RWPE2 (cell line): ENCODE data around the gene SHFL.

Experiments used
- ATAC-seq: fragments of 200-7000 bp; cut with Tn5 transposase; 3 replicates; pipeline ENCODE4 v1.9.1; 2021; ENCODE audit warnings: low read depth
- DNase-seq: peaks from one replicate; pipeline ENCODE4 v3.0.0-alpha.2; 2020; ENCODE audit warnings: low spot score
- H3K27ac ChIP-seq: fragments of 450-650 bp; 2 replicates; pipeline ENCODE4 v1.5.1; 2017; ENCODE audit warnings: mild to moderate bottlenecking; ENCODE audit not compliant: poor library complexity, severe bottlenecking
- H3K27me3 ChIP-seq: fragments of 250-450 bp; sonication (Bioruptor Pico); 2 replicates; pipeline ENCODE4 v1.5.1; 2021; ENCODE audit warnings: mild to moderate bottlenecking, moderate library complexity; ENCODE audit not compliant: insufficient read depth, poor library complexity, severe bottlenecking
- H3K36me3 ChIP-seq: fragments of 250-450 bp; sonication (Bioruptor Pico); 2 replicates; pipeline ENCODE4 v1.5.1; 2020; ENCODE audit warnings: low read depth, mild to moderate bottlenecking, moderate library complexity
- H3K4me1 ChIP-seq: fragments of 250-450 bp; sonication (Bioruptor Pico); 2 replicates; pipeline ENCODE4 v1.5.1; 2021; ENCODE audit warnings: mild to moderate bottlenecking, moderate library complexity; ENCODE audit not compliant: insufficient read depth, poor library complexity, severe bottlenecking
- H3K4me3 ChIP-seq: fragments of 250-450 bp; sonication (Bioruptor Pico); 2 replicates; pipeline ENCODE4 v1.5.1; 2021; ENCODE audit warnings: mild to moderate bottlenecking, moderate library complexity; ENCODE audit not compliant: severe bottlenecking
- H3K9me3 ChIP-seq: fragments of 250-450 bp; sonication (Bioruptor Pico); 2 replicates; pipeline ENCODE4 v1.5.1; 2021; ENCODE audit warnings: mild to moderate bottlenecking, moderate library complexity; ENCODE audit not compliant: severe bottlenecking
- TF ChIP-seq, protein P1 (sequence below): fragments of 450-650 bp; IDR thresholded peaks from one replicate; pipeline ENCODE4 v1.5.1; 2017; ENCODE audit warnings: mild to moderate bottlenecking, moderate library complexity; ENCODE audit not compliant: poor library complexity, severe bottlenecking

The SHFL gene

DNA sequence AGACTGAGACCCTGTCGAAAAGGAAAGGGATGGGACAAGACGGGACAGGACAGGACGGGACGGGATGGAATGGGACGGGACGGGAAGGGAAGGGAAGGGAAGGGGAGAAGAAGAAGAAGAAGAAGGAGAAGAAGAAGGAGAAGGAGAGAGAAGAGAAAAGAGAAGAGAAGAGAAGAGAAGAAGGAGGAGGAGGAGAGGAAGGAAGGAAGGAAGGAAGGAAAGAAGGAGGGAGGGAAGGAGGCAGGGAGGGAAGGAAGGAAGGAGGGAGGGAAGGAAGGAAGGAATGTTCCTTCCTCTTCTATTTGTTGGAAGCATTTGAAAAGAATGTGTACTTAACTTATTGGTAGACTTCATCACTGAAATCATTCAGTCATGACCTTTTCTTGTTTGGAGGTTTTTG, 9.6 kb upstream of the SHFL start:
- H3K36me3 ChIP-seq = no peaks in the 10 kb centered on the region
- no peak for ATAC-seq
- no peak overlapping the region for H3K27ac ChIP-seq
- DNase-seq = no peak
- H3K4me3 ChIP-seq = no peak overlapping the region
- H3K9me3 ChIP-seq = no peaks in the 10 kb centered on the region
- H3K27me3 ChIP-seq = no peaks in the 10 kb centered on the region
- TF ChIP-seq, protein P1, sequence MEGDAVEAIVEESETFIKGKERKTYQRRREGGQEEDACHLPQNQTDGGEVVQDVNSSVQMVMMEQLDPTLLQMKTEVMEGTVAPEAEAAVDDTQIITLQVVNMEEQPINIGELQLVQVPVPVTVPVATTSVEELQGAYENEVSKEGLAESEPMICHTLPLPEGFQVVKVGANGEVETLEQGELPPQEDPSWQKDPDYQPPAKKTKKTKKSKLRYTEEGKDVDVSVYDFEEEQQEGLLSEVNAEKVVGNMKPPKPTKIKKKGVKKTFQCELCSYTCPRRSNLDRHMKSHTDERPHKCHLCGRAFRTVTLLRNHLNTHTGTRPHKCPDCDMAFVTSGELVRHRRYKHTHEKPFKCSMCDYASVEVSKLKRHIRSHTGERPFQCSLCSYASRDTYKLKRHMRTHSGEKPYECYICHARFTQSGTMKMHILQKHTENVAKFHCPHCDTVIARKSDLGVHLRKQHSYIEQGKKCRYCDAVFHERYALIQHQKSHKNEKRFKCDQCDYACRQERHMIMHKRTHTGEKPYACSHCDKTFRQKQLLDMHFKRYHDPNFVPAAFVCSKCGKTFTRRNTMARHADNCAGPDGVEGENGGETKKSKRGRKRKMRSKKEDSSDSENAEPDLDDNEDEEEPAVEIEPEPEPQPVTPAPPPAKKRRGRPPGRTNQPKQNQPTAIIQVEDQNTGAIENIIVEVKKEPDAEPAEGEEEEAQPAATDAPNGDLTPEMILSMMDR = no peak
- no peaks in the 10 kb centered on the region for H3K4me1 ChIP-seq

DNA sequence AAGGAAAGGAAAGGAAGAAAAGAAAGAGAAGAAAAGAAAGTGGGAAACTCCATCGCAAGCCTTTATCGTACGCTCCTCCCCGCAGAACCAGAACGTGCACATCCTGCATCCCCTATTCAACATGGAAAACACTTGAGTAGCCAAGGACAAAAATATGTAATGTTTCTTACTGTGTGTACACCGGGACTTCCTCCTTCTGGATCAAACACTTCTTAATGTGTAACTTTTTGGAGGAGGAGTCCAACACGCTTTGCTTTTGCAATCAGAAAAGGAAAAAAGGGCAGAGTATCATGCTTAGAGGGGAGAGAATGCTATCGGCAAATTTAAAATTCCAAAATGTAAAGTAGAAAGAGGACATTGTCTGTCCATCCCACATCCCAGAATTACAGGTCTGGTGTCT, 7.8 kb upstream of the SHFL start:
- TF ChIP-seq, protein P1 = no peak
- DNase-seq (no peak), ATAC-seq (no peak)
- Histone ChIP-seq H3K4me1 (no peaks in the 10 kb centered on the region), H3K4me3 (no peak overlapping the region), H3K9me3 (no peaks in the 10 kb centered on the region), H3K36me3 (no peaks in the 10 kb centered on the region), H3K27me3 (no peaks in the 10 kb centered on the region), H3K27ac (no peak overlapping the region)

DNA sequence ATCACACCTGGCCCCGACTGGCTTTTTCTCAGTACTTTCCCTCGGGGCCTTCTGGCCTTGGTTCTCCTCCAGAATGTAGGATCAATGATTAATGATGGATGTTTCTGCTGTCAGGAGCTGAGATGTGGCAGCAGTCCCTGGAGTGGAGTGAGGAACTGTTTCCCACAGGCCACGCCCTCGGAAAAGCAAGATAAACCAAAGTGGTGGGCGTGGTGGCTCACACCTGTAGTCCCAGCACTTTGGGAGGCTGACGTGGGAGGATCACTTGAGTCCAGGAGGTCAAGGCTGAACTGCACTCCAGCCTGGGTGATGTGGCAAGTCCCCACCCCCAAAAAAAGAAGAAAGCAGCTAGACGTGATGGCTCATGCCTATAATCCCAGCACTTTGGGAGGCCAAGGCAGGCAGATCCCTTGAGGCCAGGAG, 7.1 kb upstream of the SHFL start:
- Histone ChIP-seq H3K9me3 (no peaks in the 10 kb centered on the region), H3K4me3 (no peak overlapping the region), H3K27ac (no peak overlapping the region), H3K27me3 (no peaks in the 10 kb centered on the region), H3K4me1 (no peaks in the 10 kb centered on the region), H3K36me3 (no peaks in the 10 kb centered on the region)
- DNase-seq = no peak
- no peak for ATAC-seq
- TF ChIP-seq, protein P1 = no peak

DNA sequence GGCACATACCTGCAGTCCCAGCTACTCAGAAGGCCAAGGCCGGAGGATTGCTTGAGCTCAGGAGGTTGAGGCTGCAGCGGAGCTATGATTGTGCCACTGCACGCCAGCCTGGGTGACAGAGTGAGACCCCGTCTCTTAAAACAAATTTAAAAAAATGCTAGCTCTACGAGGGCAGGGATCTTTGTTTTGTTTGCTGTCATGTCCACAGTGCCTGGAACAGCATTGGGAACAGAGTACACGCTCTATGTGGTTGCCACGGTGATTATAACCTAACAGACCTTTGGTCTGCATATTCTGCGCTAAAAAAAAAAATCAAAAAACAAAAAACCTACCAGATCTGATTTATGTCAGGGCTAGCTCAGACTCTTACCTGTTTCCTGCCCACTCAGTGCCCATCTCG, 2.2 kb upstream of the SHFL start:
- no peak overlapping the region for H3K4me3 ChIP-seq
- ATAC-seq = no peak
- H3K27ac ChIP-seq = no peak overlapping the region
- TF ChIP-seq, protein P1 = no peak
- no peaks in the 10 kb centered on the region for H3K4me1 ChIP-seq
- H3K36me3 ChIP-seq = no peaks in the 10 kb centered on the region
- no peaks in the 10 kb centered on the region for H3K9me3 ChIP-seq
- no peaks in the 10 kb centered on the region for H3K27me3 ChIP-seq
- no peak for DNase-seq

DNA sequence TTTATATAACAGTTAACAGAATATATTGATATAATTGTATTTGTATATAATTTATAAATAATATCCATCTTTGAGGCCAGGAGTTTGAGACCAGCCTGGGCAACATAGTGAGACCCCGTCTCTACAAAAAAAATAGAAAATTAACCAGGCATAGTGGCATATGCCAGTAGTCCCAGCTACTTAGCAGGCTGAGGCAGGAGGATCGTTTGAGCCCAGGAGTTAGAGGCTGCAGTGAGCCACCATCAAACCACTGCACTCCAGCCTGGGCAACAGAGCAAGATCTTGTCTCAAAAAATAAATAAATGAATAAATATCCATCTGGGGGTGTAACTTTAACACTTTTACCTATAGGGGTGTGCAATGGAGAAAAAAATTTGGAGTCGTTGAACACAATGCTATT, 1.3 kb upstream of the SHFL start:
- Histone ChIP-seq H3K9me3 (no peaks in the 10 kb centered on the region), H3K36me3 (peaks cover 8% of the 10 kb centered on the region; the same call in 1 of the 2 replicates), H3K4me3 (no peak overlapping the region), H3K4me1 (no peaks in the 10 kb centered on the region), H3K27me3 (no peaks in the 10 kb centered on the region), H3K27ac (no peak overlapping the region)
- TF ChIP-seq, protein P1 = no peak
- ATAC-seq (no peak), DNase-seq (no peak)
